Measurements from ENCODE around the gene THYN1.

GRCh38 chr11:134253188-134253993 lies at the start of gene THYN1, which contains the start of gene ACAD8:
- TF ChIP-seq CTCF (IDR thresholded peaks at IDR 0.05 in 8 of 11, conservative IDR thresholded peaks at IDR 0.05 in 3 of 11), result peak; percentile 59 to 78 (median 71)
- peak; percentile 97 to 98 (median 97) for TF ChIP-seq POLR2AphosphoS5 (IDR thresholded peaks at IDR 0.05)
- peak in 1 of 3 donors; percentile 74 for TF ChIP-seq POLR2A (IDR thresholded peaks at IDR 0.05)

Measured in spleen (tissue), 7 donors.